22Rv1 (cell line): Measurements from ENCODE around the gene EXOC4.
"Not testable (repeated sequence)": the region's sequence is repeated elsewhere in the genome, so short reads cannot be mapped to it uniquely, and the experiment has no call there.

ENCODE experiments used
- H3K27ac ChIP-seq: fragments of 450-650 bp; 2 replicates; pipeline ENCODE4 v1.5.1; 2017
- CTCF ChIP-seq: fragments of 450-650 bp; IDR thresholded peaks from 2 replicates; pipeline ENCODE4 v1.5.1; 2017; ENCODE audit warnings: mild to moderate bottlenecking
- ZFX ChIP-seq: fragments of 450-650 bp; IDR thresholded peaks from 2 replicates; pipeline ENCODE4 v1.6.1; 2017; ENCODE audit warnings: antibody characterized with exemption, borderline replicate concordance

EXOC4 gene

GRCh38 chr7:133770863-133771492, 518.1 kb downstream of the EXOC4 start:
- H3K27ac ChIP-seq: no peak overlapping the region
- TF ChIP-seq ZFX (no peak), CTCF (no peak)

- TF ChIP-seq ZFX (no peak), CTCF (no peak)
- H3K27ac ChIP-seq: no peak overlapping the region
Measured at GRCh38 chr7:133771788-133772419, 519.0 kb downstream of the EXOC4 start.

GRCh38 chr7:133773601-133774000, 520.7 kb downstream of the EXOC4 start:
- no peak overlapping the region for H3K27ac ChIP-seq
- TF ChIP-seq ZFX (no peak), CTCF (no peak)

GRCh38 chr7:133775201-133775600, 522.3 kb downstream of the EXOC4 start:
- no peak overlapping the region for H3K27ac ChIP-seq
- TF ChIP-seq CTCF (no peak), ZFX (no peak)

GRCh38 chr7:133776266-133776665, 523.4 kb downstream of the EXOC4 start:
- TF ChIP-seq ZFX: no peak
- TF ChIP-seq CTCF: no peak
- H3K27ac ChIP-seq: no peak overlapping the region

GRCh38 chr7:133777701-133778100, 524.8 kb downstream of the EXOC4 start:
- TF ChIP-seq ZFX (no peak), CTCF (no peak)
- H3K27ac ChIP-seq: no peak overlapping the region

- H3K27ac ChIP-seq: no peak overlapping the region
- no peak for TF ChIP-seq CTCF
- TF ChIP-seq ZFX: no peak
Measured at GRCh38 chr7:133778472-133778871, 525.6 kb downstream of the EXOC4 start.

GRCh38 chr7:133779538-133779937, 526.7 kb downstream of the EXOC4 start:
- H3K27ac ChIP-seq: not testable (repeated sequence)
